NCI-H1105 treated with DMSO at 0.1 percent for 48 hours (cell line): ENCODE data around the gene WDR46.
A peak's percentile ranks its signal among the peaks of the same experiment; 100 is the strongest.

Source experiments
- DNase-seq: peaks from one replicate; lab custom pipeline; 2025; lab: John Stamatoyannopoulos, UW

The WDR46 gene

GRCh38 chr6:33313709-33314514 lies 24.9 kb upstream of the WDR46 start, which contains the start of gene TAPBP:
Gene TAPBP (minus strand): TSS chr6:33314078. CDS start chr6:33314041, 37 bp downstream.
- peak; percentile 49 for DNase-seq

GRCh38 chr6:33313105-33313708 lies 24.2 kb upstream of the WDR46 start:
- DNase-seq: peak; percentile 37

GRCh38 chr6:33312361-33313104 lies 23.5 kb upstream of the WDR46 start:
- peak; percentile 84 for DNase-seq

GRCh38 chr6:33306356-33306755 lies 17.3 kb upstream of the WDR46 start:
- no peak for DNase-seq

GRCh38 chr6:33305052-33305451 lies 16.0 kb upstream of the WDR46 start:
- no peak for DNase-seq

GRCh38 chr6:33304216-33304615 lies 15.2 kb upstream of the WDR46 start:
- DNase-seq: no peak

- DNase-seq: no peak
These were observed 12.8 kb upstream of the WDR46 start for GRCh38 chr6:33301877-33302276.

- DNase-seq: peak; percentile 90
These were observed 10.4 kb upstream of the WDR46 start for GRCh38 chr6:33299237-33299944.

GRCh38 chr6:33298773-33299236 lies 9.8 kb upstream of the WDR46 start, which contains the start of gene RGL2:
Gene RGL2 (minus strand): TSS chr6:33298942. CDS start chr6:33298610, 332 bp downstream.
- peak; percentile 59 for DNase-seq

GRCh38 chr6:33297956-33298772 lies 9.1 kb upstream of the WDR46 start:
- DNase-seq: peak; percentile 31

GRCh38 chr6:33297406-33297955 lies 8.4 kb upstream of the WDR46 start:
- no peak for DNase-seq

- no peak for DNase-seq
These were observed 7.9 kb upstream of the WDR46 start for GRCh38 chr6:33296797-33297405.

GRCh38 chr6:33295621-33296369 lies 6.8 kb upstream of the WDR46 start:
- DNase-seq: no peak

- DNase-seq: no peak
These were observed 5.2 kb upstream of the WDR46 start for GRCh38 chr6:33294086-33294823.

- DNase-seq: no peak
These were observed 4.1 kb upstream of the WDR46 start for GRCh38 chr6:33292996-33293682.

- no peak for DNase-seq
These were observed 1.4 kb upstream of the WDR46 start for GRCh38 chr6:33290459-33290858.

GRCh38 chr6:33289784-33290315 lies 811 bp upstream of the WDR46 start:
- no peak for DNase-seq
